Suprapubic skin (tissue), 4 donors: ENCODE results near the gene BDH1. TPM values are rescaled to one million over a fixed set of nuclear protein-coding genes. Genes with fewer than 3 reads are reported as not detected.

Experiments
- DNase-seq, 2 donors: peaks; one replicate each; pipeline ENCODE4 v3.0.0-alpha.2; 2019; ENCODE audit warnings: low spot score in 2 of 2
- H3K27ac ChIP-seq: fragments of 200-600 bp; sonication (generic); one replicate; pipeline ENCODE4 v1.5.1; 2019
- H3K27me3 ChIP-seq: fragments of 200-600 bp; sonication (generic); one replicate; pipeline ENCODE4 v1.5.1; 2019
- H3K36me3 ChIP-seq: fragments of 200-600 bp; sonication (generic); one replicate; pipeline ENCODE4 v1.5.1; 2019
- H3K4me1 ChIP-seq: fragments of 200-600 bp; sonication (generic); one replicate; pipeline ENCODE4 v1.5.1; 2019
- H3K4me3 ChIP-seq: fragments of 200-600 bp; sonication (generic); one replicate; pipeline ENCODE4 v1.5.1; 2019; ENCODE audit warnings: mild to moderate bottlenecking
- H3K9me3 ChIP-seq: fragments of 200-600 bp; sonication (generic); one replicate; pipeline ENCODE4 v1.5.1; 2019
- EP300 ChIP-seq: sonication (generic); formaldehyde crosslinking; IDR thresholded peaks from one replicate; pipeline ENCODE4 v1.6.1; 2017; ENCODE audit warnings: antibody characterized with exemption
- POLR2A ChIP-seq, 2 donors: fragments of 450-650 bp; IDR thresholded peaks; one replicate each; pipeline ENCODE4 v1.6.1; 2017; ENCODE audit warnings: antibody characterized with exemption in 2 of 2, mild to moderate bottlenecking in 2 of 2, moderate library complexity in 2 of 2
- POLR2AphosphoS5 ChIP-seq, 3 donors: sonication (generic); formaldehyde crosslinking; IDR thresholded peaks; one replicate each; pipeline ENCODE4 v1.6.1; 2017; ENCODE audit warnings: antibody characterized with exemption in 3 of 3
- WGBS: methylation state at CpG from one replicate; pipeline ENCODE4 v1.1.5; 2018; 5-methylcytosine and 5-hydroxymethylcytosine counted together
- total RNA-seq, 4 donors: library from RNA; depleted of rRNA; stranded (reverse); fragments of >200 nt; gene quantifications; one replicate each; pipeline ENCODE4 v1.1.0, GENCODE V29; 2016
- TF ChIP-seq, protein P1 (sequence below), 2 donors: fragments of 200-600 bp in 1 of 2; fragments of 450-650 bp in 1 of 2; sonication (generic) in 1 of 2; IDR thresholded peaks; one replicate each; pipeline ENCODE4 v1.5.1; 2016 to 2019; ENCODE audit warnings: antibody characterized with exemption in 2 of 2, mild to moderate bottlenecking in 1 of 2, moderate library complexity in 1 of 2

BDH1 gene
- total RNA-seq, 4 donors from 2014 or later, result 40.7 to 70.7 (median 43.1) TPM

DNA sequence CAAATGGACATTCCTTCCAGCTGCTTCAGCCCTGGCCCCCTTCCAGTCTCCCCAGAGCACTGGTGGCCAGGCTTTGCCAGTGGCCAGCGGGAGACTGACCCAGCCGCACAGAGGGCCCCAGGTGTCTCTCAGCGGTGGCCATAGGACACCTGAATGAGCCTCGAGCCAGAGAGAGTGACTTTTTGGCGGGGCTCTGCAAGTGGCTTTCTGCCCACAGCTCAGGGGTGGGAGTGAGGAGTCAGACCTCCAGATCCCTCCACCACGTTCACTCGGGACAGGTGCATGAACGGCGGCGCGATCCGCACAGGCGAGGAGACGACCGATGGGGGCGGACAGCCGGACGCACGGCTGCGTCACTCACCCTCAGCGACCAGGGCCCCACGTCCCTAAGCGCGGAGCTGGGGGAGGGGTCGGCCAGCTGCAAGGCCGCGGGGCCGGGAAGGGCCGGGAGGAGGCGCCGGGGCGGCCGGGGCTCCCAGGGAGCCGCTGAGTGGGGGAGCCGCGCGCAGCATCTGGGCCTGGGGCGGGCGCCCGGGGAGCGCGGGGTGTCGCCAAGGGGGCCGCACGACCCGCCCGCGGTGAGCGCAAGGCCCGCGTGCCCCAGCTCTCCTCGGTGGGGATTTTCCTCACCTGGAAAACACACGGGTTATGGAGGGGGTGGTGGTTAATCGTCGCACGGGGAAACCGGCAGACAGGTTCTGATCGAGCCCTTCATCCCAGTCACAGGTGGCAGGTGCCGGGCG lies 57.1 kb downstream of the BDH1 start:
- Histone ChIP-seq H3K9me3 (no peaks in the 10 kb centered on the region), H3K4me3 (no peak overlapping the region), H3K27me3 (no peaks in the 10 kb centered on the region), H3K27ac (no peak overlapping the region), H3K4me1 (peaks cover 48% of the 10 kb centered on the region), H3K36me3 (no peaks in the 10 kb centered on the region)
- 95% methylated on average over 56 of the region's 60 CpGs for WGBS
- no peak for DNase-seq
- no peak for TF ChIP-seq EP300
- TF ChIP-seq, protein P1, sequence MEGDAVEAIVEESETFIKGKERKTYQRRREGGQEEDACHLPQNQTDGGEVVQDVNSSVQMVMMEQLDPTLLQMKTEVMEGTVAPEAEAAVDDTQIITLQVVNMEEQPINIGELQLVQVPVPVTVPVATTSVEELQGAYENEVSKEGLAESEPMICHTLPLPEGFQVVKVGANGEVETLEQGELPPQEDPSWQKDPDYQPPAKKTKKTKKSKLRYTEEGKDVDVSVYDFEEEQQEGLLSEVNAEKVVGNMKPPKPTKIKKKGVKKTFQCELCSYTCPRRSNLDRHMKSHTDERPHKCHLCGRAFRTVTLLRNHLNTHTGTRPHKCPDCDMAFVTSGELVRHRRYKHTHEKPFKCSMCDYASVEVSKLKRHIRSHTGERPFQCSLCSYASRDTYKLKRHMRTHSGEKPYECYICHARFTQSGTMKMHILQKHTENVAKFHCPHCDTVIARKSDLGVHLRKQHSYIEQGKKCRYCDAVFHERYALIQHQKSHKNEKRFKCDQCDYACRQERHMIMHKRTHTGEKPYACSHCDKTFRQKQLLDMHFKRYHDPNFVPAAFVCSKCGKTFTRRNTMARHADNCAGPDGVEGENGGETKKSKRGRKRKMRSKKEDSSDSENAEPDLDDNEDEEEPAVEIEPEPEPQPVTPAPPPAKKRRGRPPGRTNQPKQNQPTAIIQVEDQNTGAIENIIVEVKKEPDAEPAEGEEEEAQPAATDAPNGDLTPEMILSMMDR (IDR thresholded peaks at IDR 0.05), result no peak
- no peak for TF ChIP-seq POLR2AphosphoS5 (IDR thresholded peaks at IDR 0.05)
- TF ChIP-seq POLR2A (IDR thresholded peaks at IDR 0.05), result no peak

DNA sequence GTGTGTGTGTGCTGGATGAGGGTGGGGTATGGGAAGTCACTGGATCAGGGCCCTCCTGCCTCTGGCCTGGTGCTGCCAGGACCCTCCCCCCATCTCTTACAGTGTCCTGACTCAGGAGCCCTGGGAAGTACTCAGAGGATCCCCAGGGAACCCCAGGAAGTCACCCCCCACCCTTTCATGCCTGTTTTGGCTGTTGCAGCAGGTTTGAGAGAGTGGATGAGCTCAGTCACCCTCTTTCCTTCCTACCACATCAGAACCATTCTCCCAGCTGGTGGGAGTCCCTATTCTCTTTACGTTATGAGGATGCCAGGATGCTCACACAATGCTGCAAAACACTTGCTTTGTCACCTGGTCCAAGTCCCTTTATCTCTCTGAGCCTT lies 59.0 kb downstream of the BDH1 start:
- Histone ChIP-seq H3K4me1 (peaks cover 36% of the 10 kb centered on the region), H3K9me3 (no peaks in the 10 kb centered on the region), H3K27ac (peak overlapping the region; percentile 87), H3K36me3 (no peaks in the 10 kb centered on the region), H3K27me3 (no peaks in the 10 kb centered on the region), H3K4me3 (no peak overlapping the region)
- DNase-seq, result no peak
- WGBS, result 93% methylated on average over 1 of the region's 1 CpG
- TF ChIP-seq, protein P1 (IDR thresholded peaks at IDR 0.05), result no peak
- TF ChIP-seq POLR2A (IDR thresholded peaks at IDR 0.05) (no peak), POLR2AphosphoS5 (IDR thresholded peaks at IDR 0.05) (no peak), EP300 (no peak)

DNA sequence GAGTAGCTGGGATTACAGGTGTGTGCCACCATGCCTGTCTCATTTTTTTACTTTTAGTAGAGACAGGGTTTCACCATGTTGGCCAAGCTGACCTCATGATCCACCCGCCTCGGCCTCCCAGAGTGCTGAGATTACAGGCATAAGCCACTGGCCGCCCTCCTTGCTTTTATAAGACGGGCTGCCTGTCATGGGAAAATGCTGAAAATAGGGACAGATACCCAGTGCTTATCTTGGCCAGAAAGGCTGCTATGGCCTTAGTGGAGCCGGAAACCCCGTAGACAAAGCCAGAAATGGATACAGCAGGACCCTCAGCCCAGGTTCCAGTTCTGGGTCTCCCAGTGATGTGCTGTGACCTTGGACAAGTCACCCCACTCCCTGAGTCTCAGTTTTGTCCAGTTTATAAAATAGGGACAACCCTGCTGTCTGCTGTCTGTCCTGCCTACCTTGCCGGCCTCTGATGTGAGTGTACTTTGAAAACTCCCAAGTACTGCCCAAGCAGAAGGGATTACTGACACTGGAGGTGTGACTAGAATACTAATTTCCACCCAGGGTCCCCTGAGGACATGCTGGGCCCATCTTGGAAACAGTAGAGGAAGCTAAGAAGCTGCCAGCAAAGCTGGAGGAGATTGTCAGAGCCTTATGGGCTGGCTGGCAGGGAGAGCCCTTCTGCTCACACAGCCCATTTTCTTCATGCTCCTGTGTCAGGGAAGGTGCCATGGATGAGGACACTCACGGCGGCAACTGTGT lies 59.6 kb downstream of the BDH1 start:
- Histone ChIP-seq H3K27me3 (no peaks in the 10 kb centered on the region), H3K4me3 (no peak overlapping the region), H3K27ac (peak overlapping the region; percentile 87), H3K36me3 (no peaks in the 10 kb centered on the region), H3K4me1 (peaks cover 31% of the 10 kb centered on the region), H3K9me3 (no peaks in the 10 kb centered on the region)
- TF ChIP-seq POLR2A (IDR thresholded peaks at IDR 0.05) (no peak), EP300 (no peak), POLR2AphosphoS5 (IDR thresholded peaks at IDR 0.05) (no peak)
- TF ChIP-seq, protein P1 (IDR thresholded peaks at IDR 0.05), result no peak
- 87% methylated on average over 8 of the region's 9 CpGs for WGBS
- no peak for DNase-seq

DNA sequence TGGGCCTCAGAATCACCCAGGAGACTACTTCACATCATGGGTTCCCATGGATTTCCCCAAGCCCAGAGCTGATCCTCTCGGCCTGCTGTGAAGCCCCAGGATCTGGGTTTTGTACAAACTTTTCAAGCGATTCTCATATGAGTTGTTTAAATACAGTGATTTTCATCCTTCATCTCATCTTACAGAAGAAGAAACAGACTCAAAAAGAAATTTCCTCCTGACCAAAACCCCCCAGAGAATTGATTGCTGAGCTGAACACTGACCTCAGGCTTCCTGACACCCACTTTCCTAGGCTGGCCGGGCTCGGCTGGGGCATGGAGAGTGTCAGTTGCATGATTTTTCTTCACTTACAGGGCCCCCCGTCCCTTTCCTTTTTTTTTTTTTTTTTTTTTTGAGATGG lies 60.3 kb downstream of the BDH1 start:
- 89% methylated on average over 5 of the region's 5 CpGs for WGBS
- H3K4me1 ChIP-seq, result peaks cover 28% of the 10 kb centered on the region
- no peaks in the 10 kb centered on the region for H3K27me3 ChIP-seq
- H3K27ac ChIP-seq, result peak overlapping the region; percentile 87
- no peak for DNase-seq
- H3K9me3 ChIP-seq, result no peaks in the 10 kb centered on the region
- no peaks in the 10 kb centered on the region for H3K36me3 ChIP-seq
- no peak overlapping the region for H3K4me3 ChIP-seq
- no peak for TF ChIP-seq POLR2AphosphoS5 (IDR thresholded peaks at IDR 0.05)
- no peak for TF ChIP-seq POLR2A (IDR thresholded peaks at IDR 0.05)
- TF ChIP-seq, protein P1 (IDR thresholded peaks at IDR 0.05), result no peak
- no peak for TF ChIP-seq EP300

DNA sequence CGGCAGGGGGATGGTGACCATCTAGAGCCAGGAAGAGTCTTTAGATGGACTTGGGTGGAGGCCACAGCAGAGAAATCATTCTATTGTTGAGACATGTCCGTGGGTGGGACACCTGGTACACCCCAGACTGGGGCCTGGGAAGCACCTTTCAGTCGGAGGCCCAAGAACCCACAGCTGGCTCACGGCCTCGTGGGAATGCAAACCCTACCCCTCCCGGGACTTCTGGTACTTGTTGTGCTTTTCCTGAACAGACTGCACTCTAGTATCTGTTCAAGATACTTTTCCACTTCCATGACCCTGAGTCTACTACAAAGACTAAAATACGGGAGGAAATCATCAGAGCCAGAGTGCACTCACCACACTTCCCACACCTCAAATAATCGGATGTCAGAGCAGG lies 60.7 kb downstream of the BDH1 start:
- Histone ChIP-seq H3K36me3 (no peaks in the 10 kb centered on the region), H3K4me3 (no peak overlapping the region), H3K27ac (peak overlapping the region; percentile 87), H3K27me3 (no peaks in the 10 kb centered on the region), H3K4me1 (peaks cover 28% of the 10 kb centered on the region), H3K9me3 (no peaks in the 10 kb centered on the region)
- no peak for TF ChIP-seq POLR2A (IDR thresholded peaks at IDR 0.05)
- TF ChIP-seq, protein P1 (IDR thresholded peaks at IDR 0.05), result no peak
- TF ChIP-seq POLR2AphosphoS5 (IDR thresholded peaks at IDR 0.05), result no peak
- no peak for DNase-seq
- WGBS, result 49% methylated on average over 6 of the region's 8 CpGs
